Subcutaneous adipose tissue (tissue), 4 donors: Measurements from ENCODE around the gene RAET1E. TPM values are rescaled to one million over a fixed set of nuclear protein-coding genes. Genes with fewer than 3 reads are reported as not detected.

Experiments used
- CTCF ChIP-seq: fragments of 450-650 bp; IDR thresholded peaks from one replicate; pipeline ENCODE4 v1.5.1; 2016; ENCODE audit warnings: low read depth, mild to moderate bottlenecking, control low read depth, antibody characterized with exemption, moderate library complexity
- total RNA-seq, 4 donors: library from RNA; depleted of rRNA; stranded (reverse); fragments of >200 nt; gene quantifications; one replicate each; pipeline ENCODE4 v1.1.0, GENCODE V29; 2016

The RAET1E gene
- total RNA-seq, 4 donors from 2014 or later, result 0.94 TPM; not detected in 3

GRCh38 chr6:149905371-149905910 is 7.5 kb upstream of the RAET1E start:
- no peak for TF ChIP-seq CTCF

GRCh38 chr6:149904661-149905370 is 6.9 kb upstream of the RAET1E start:
- no peak for TF ChIP-seq CTCF

- TF ChIP-seq CTCF, result no peak
Measured at GRCh38 chr6:149903938-149904611, 6.2 kb upstream of the RAET1E start.

- no peak for TF ChIP-seq CTCF
Measured at GRCh38 chr6:149901444-149902140, 3.7 kb upstream of the RAET1E start.

GRCh38 chr6:149900620-149901443 is 2.9 kb upstream of the RAET1E start:
- no peak for TF ChIP-seq CTCF

- no peak for TF ChIP-seq CTCF
Measured at GRCh38 chr6:149899926-149900619, 2.2 kb upstream of the RAET1E start.
